ENCODE results near the gene ITPRID1. TPM values are rescaled to one million over a fixed set of nuclear protein-coding genes. Genes with fewer than 3 reads are reported as not detected.

Gene ITPRID1
- total and polyA plus RNA-seq, 9 of the 15 experiments (the other 6 are each of a cell fraction or from before 2014, with no cell fraction given): not detected

GRCh38 chr7:31688372-31688771, 174.5 kb downstream of the ITPRID1 start:
- Histone ChIP-seq H3K27ac (ENCODE audit: extremely low read depth, low read depth, low read length) (no peak overlapping the region), H2AFZ (ENCODE audit: low read depth, low read length) (no peak overlapping the region), H3K9me3 (replicated peaks; ENCODE audit: control insufficient read depth, insufficient read depth, low read depth, low read length) (no peaks in the 10 kb centered on the region), H3K4me3 (no peak overlapping the region), H3K9ac (ENCODE audit: insufficient read depth in 1 of 2, low read depth in 2 of 2, low read length in 2 of 2) (no peak overlapping the region), H4K20me1 (replicated peaks; ENCODE audit: control insufficient read depth, insufficient read depth, low read length) (no peaks in the 10 kb centered on the region; the same call in 1 of the 2 replicates), H3K79me2 (ENCODE audit: control insufficient read depth, insufficient read depth, low read length) (no peaks in the 10 kb centered on the region), H3K4me2 (ENCODE audit: insufficient read depth, low read length) (no peak overlapping the region), H3K27me3 (ENCODE audit: control insufficient read depth in 2 of 2, insufficient read depth in 2 of 2, low read length in 2 of 2) (no peaks in the 10 kb centered on the region), H3K36me3 (ENCODE audit: control insufficient read depth, insufficient read depth, low read length) (no peaks in the 10 kb centered on the region), H3K4me1 (replicated peaks in 1 of 2; ENCODE audit: control insufficient read depth in 2 of 2, insufficient read depth in 2 of 2, low read length in 2 of 2) (no peaks in the 10 kb centered on the region), H3K9me1 (ENCODE audit: control insufficient read depth, insufficient read depth, low read length) (no peaks in the 10 kb centered on the region)
- no TSS peak for BruUV-seq (replicated peaks)
- no peak for DNase-seq (ENCODE audit: extremely low read depth in 1 of 4, low spot score in 3 of 4)
- FAIRE-seq: no peak
- POLR2A ChIA-PET: no interaction called here
- in situ Hi-C loops (cut with MboI): no loop called here
- 2% methylated on average over 3 of the region's 3 CpGs for WGBS (ENCODE audit: insufficient coverage, low coverage, missing lambda C conversion rate)
- intact Hi-C loops (cut with micrococcal nuclease): no loop called here
- CTCF ChIA-PET (ENCODE audit: low intra/inter-chr PET ratio): no interaction called here
- no peak for ATAC-seq
- TF ChIP-seq E2F6 (IDR thresholded peaks at IDR 0.05; ENCODE audit: borderline replicate concordance in 1 of 2, extremely low read depth in 1 of 2, insufficient read depth in 1 of 2, insufficient read length in 1 of 2, low read depth in 1 of 2, low read length in 1 of 2, poor library complexity in 1 of 2, severe bottlenecking in 1 of 2): no peak
- TF ChIP-seq XRCC3 (IDR thresholded peaks at IDR 0.05): no peak
- TF ChIP-seq ARID3A (IDR thresholded peaks at IDR 0.05; ENCODE audit: borderline replicate concordance, low read depth, low read length): no peak
- no peak for TF ChIP-seq RBM34 (IDR thresholded peaks at IDR 0.05; ENCODE audit: borderline replicate concordance, insufficient read depth, low read length)
- TF ChIP-seq MAFF (IDR thresholded peaks at IDR 0.05; ENCODE audit: low read length): no peak
- TF ChIP-seq ZNF717 (CRISPR knock-in tag; IDR thresholded peaks at IDR 0.05): no peak
- no peak for TF ChIP-seq CREBBP (IDR thresholded peaks at IDR 0.05; ENCODE audit: low read depth, low read length)
- no peak for TF ChIP-seq ZBTB11 (CRISPR knock-in tag; IDR thresholded peaks at IDR 0.05)
- TF ChIP-seq, protein P1, sequence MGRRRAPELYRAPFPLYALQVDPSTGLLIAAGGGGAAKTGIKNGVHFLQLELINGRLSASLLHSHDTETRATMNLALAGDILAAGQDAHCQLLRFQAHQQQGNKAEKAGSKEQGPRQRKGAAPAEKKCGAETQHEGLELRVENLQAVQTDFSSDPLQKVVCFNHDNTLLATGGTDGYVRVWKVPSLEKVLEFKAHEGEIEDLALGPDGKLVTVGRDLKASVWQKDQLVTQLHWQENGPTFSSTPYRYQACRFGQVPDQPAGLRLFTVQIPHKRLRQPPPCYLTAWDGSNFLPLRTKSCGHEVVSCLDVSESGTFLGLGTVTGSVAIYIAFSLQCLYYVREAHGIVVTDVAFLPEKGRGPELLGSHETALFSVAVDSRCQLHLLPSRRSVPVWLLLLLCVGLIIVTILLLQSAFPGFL (CRISPR knock-in tag; IDR thresholded peaks at IDR 0.05): no peak
- TF ChIP-seq ZNF217 (CRISPR knock-in tag; IDR thresholded peaks at IDR 0.05): no peak
- TF ChIP-seq NFATC3 (IDR thresholded peaks at IDR 0.05): no peak
- no peak for TF ChIP-seq NFE2L1 (tag; IDR thresholded peaks at IDR 0.05; ENCODE audit: borderline replicate concordance, low read depth)
- TF ChIP-seq ZNF174 (CRISPR knock-in tag; IDR thresholded peaks at IDR 0.05): no peak
- TF ChIP-seq BDP1 (IDR thresholded peaks at IDR 0.05; ENCODE audit: insufficient read depth, insufficient read length): no peak
- TF ChIP-seq FOXJ2 (tag; IDR thresholded peaks at IDR 0.05): no peak
- TF ChIP-seq NBN (IDR thresholded peaks at IDR 0.05; ENCODE audit: low read depth): no peak
